Chondrocyte (in vitro differentiated cells): ENCODE data around the gene DNM3. TPM values are rescaled to one million over a fixed set of nuclear protein-coding genes. Genes with fewer than 3 reads are reported as not detected.

Source experiments
- DNase-seq: peaks from one replicate; pipeline ENCODE4 v3.0.0; 2021; ENCODE audit warnings: mixed read lengths, low spot score
- H3K27ac Mint-ChIP-seq: one replicate; pipeline ENCODE4 v1.8.0; 2021; ENCODE audit warnings: mild to moderate bottlenecking, moderate library complexity, mixed read lengths; ENCODE audit not compliant: unreplicated experiment
- H3K27me3 Mint-ChIP-seq: 2 replicates; pipeline ENCODE4 v1.8.0; 2021; ENCODE audit warnings: low read depth, mixed read lengths
- H3K36me3 Mint-ChIP-seq: 2 replicates; pipeline ENCODE4 v1.8.0; 2021; ENCODE audit warnings: low read depth, mixed read lengths
- H3K4me1 Mint-ChIP-seq: 2 replicates; pipeline ENCODE4 v1.8.0; 2021; ENCODE audit warnings: low read depth, mild to moderate bottlenecking, mixed read lengths
- H3K4me3 Mint-ChIP-seq: one replicate; pipeline ENCODE4 v1.8.0; 2021; ENCODE audit warnings: mild to moderate bottlenecking, moderate library complexity, mixed read lengths; ENCODE audit not compliant: unreplicated experiment
- H3K9me3 Mint-ChIP-seq: 2 replicates; pipeline ENCODE4 v1.8.0; 2021; ENCODE audit warnings: low read depth, mixed read lengths
- total RNA-seq: library from RNA; stranded (reverse); gene quantifications from 3 replicates; pipeline ENCODE4 v1.2.1, GENCODE V29; 2021
- TF ChIP-seq, protein P1 (sequence below): fragments of 200-600 bp; sonication (generic); IDR thresholded peaks from 2 replicates; pipeline ENCODE4 v1.5.0; 2021; ENCODE audit warnings: antibody characterized with exemption, mild to moderate bottlenecking, moderate library complexity

DNM3 gene
- total RNA-seq, 1 donor from 2014 or later, result 12.4 TPM

DNA sequence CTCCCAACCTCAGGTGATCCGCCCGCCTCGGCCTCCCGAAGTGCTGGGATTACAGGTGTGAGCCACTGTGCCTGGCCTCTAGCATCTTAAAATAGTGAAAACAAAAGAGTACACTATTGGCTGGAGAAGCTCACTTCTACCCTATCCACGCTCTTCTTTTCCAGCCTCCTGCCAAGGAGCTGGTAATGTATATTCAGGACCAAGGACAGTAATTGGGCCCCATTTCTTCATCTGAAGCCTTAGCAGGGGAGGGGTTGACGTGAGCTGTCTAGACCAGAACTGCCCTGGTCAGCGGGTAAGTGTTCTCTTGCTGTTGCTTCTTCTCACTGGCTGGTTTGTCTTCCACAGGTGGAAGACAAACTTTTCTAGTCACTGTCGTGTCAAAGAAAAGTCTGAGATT lies 70.2 kb downstream of the DNM3 start:
- Mint-ChIP-seq H3K4me1 (peaks cover 19% of the 10 kb centered on the region), H3K27me3 (peaks cover 10% of the 10 kb centered on the region), H3K9me3 (no peaks in the 10 kb centered on the region), H3K36me3 (no peaks in the 10 kb centered on the region), H3K4me3 (no peak overlapping the region), H3K27ac (no peak overlapping the region)
- TF ChIP-seq, protein P1, sequence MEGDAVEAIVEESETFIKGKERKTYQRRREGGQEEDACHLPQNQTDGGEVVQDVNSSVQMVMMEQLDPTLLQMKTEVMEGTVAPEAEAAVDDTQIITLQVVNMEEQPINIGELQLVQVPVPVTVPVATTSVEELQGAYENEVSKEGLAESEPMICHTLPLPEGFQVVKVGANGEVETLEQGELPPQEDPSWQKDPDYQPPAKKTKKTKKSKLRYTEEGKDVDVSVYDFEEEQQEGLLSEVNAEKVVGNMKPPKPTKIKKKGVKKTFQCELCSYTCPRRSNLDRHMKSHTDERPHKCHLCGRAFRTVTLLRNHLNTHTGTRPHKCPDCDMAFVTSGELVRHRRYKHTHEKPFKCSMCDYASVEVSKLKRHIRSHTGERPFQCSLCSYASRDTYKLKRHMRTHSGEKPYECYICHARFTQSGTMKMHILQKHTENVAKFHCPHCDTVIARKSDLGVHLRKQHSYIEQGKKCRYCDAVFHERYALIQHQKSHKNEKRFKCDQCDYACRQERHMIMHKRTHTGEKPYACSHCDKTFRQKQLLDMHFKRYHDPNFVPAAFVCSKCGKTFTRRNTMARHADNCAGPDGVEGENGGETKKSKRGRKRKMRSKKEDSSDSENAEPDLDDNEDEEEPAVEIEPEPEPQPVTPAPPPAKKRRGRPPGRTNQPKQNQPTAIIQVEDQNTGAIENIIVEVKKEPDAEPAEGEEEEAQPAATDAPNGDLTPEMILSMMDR, result no peak
- DNase-seq, result no peak

DNA sequence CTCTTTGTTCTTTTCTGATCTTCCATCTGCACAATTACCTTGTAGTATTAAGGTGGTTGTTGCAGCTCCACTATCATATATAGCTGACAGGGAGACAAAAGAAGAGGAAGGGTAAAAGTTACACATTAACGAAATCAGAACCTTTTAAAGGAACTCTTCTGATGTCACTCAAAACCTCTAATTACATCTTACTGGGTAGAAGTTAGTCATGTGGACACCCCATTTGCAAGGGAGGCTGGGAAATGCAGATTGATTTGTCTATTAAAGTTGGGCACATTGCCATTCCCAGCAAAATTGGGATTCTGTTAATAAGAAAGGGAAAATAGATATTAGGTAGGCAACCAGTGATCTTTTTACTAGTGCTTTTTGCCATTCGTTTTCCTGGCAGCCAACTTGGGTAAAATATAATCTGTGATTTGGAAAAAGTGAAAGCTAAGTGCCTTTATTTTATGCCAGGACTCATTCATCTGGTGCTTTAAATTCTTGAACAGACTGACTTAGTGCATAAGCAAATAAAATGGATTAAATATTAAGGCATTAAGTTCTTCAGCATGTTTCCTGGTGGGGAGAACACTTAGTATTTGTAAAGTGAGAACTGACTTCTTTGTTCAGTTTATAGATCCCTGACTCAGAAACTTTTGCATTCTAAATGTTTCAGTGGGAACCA lies 71.3 kb downstream of the DNM3 start:
- Mint-ChIP-seq H3K4me3 (no peak overlapping the region), H3K27ac (no peak overlapping the region), H3K36me3 (no peaks in the 10 kb centered on the region), H3K4me1 (peaks cover 19% of the 10 kb centered on the region), H3K9me3 (no peaks in the 10 kb centered on the region), H3K27me3 (peaks cover 8% of the 10 kb centered on the region)
- DNase-seq, result no peak
- TF ChIP-seq, protein P1, result no peak

DNA sequence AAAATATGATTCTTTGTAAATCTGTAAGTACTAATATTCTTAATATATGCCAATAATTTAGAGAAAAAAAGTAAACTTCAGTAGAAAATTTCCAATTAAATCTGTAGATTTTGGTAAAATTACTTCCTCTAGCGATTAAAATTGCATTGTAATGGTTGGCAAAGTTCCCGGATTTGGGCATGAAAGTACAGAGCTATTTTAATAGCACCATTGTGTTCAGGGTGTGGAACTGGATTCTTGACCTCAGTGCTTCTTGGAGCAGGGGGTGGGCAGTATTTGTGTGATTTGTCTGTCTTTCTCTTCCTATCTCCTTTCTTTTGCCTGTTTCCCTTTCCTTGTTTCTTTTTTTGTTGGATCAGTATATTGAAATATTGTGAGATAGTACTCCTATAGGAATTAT lies 72.1 kb downstream of the DNM3 start:
- H3K36me3 Mint-ChIP-seq, result no peaks in the 10 kb centered on the region
- peaks cover 8% of the 10 kb centered on the region for H3K27me3 Mint-ChIP-seq
- no peaks in the 10 kb centered on the region for H3K9me3 Mint-ChIP-seq
- no peak for DNase-seq
- TF ChIP-seq, protein P1, result no peak
- no peak overlapping the region for H3K4me3 Mint-ChIP-seq
- peaks cover 19% of the 10 kb centered on the region for H3K4me1 Mint-ChIP-seq
- no peak overlapping the region for H3K27ac Mint-ChIP-seq

DNA sequence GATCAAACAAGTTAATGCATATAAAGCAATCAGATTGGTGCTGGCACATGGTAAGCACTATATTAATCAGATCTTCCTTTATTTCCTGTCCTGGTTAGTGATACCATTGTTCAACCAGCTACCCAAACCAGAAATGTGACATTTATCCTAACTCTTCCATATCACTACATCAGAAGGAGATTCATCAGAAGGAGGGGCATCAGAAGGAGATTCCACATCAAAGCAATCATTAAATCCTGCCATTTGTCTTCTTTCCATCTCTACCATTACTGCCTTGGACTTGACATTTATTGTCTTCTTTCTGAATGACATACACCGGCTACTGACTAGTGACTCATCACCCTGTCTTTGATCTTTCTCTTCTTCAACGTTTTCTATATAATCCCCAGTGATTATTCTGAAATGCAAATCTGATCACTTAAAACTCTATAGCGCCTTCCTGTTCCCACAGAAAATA lies 75.0 kb downstream of the DNM3 start:
- Mint-ChIP-seq H3K9me3 (no peaks in the 10 kb centered on the region), H3K36me3 (no peaks in the 10 kb centered on the region), H3K27me3 (peaks cover 8% of the 10 kb centered on the region), H3K4me1 (peaks cover 3% of the 10 kb centered on the region), H3K27ac (no peak overlapping the region), H3K4me3 (no peak overlapping the region)
- no peak for DNase-seq
- TF ChIP-seq, protein P1, result no peak

DNA sequence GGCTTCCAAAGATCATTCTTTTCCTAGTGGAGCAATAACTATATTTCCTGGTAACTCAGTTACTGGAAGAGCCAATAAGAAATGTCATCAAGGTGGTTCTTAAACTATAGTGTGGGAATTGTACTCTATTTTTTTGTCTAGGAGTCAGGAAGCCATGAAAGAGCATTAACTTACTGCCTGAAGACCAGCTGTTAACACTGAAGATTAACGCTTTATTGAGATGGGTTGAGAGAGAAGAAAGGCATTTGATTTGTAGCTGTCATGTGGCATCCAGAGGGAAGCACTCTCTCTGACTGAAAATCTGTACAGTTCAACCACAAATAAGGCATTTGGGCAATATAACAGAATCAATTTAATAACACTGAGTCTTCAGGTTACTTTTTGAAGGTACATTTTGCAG lies 76.0 kb downstream of the DNM3 start:
- peaks cover 8% of the 10 kb centered on the region for H3K27me3 Mint-ChIP-seq
- H3K4me1 Mint-ChIP-seq, result peaks cover 3% of the 10 kb centered on the region
- no peak overlapping the region for H3K27ac Mint-ChIP-seq
- H3K36me3 Mint-ChIP-seq, result no peaks in the 10 kb centered on the region
- H3K9me3 Mint-ChIP-seq, result no peaks in the 10 kb centered on the region
- DNase-seq, result no peak
- TF ChIP-seq, protein P1, result no peak
- H3K4me3 Mint-ChIP-seq, result no peak overlapping the region
